Neural cell (in vitro differentiated cells): ENCODE data around the gene CACNA1C. TPM values are rescaled to one million over a fixed set of nuclear protein-coding genes. Genes with fewer than 3 reads are reported as not detected.

Experiments
- H2AFZ ChIP-seq: fragments of 200-600, 300-800 bp; sonication (generic), shearing (Covaris generic); 2 replicates; pipeline ENCODE4 v1.6.0; 2014; ENCODE audit warnings: low read depth, mild to moderate bottlenecking, antibody characterized with exemption, low read length, moderate library complexity
- H3F3A ChIP-seq: fragments of 200-600 bp; shearing (Covaris generic); 2 replicates; pipeline ENCODE4 v1.6.1; 2016; ENCODE audit warnings: mild to moderate bottlenecking, moderate library complexity, mixed read lengths, antibody characterized with exemption, low read length; ENCODE audit not compliant: insufficient read depth, poor library complexity, severe bottlenecking
- H3K27ac ChIP-seq: fragments of 200-600, 300-800 bp; sonication (generic), shearing (Covaris generic); 2 replicates; pipeline ENCODE4 v1.5.1; 2014; ENCODE audit warnings: mild to moderate bottlenecking, low read length, moderate library complexity
- H3K27me3 ChIP-seq: fragments of 300-800, 200-600 bp; sonication (generic), shearing (Covaris generic); 2 replicates; pipeline ENCODE4 v1.6.0; 2014; ENCODE audit warnings: mild to moderate bottlenecking, low read depth, low read length, moderate library complexity; ENCODE audit not compliant: insufficient read depth
- H3K36me3 ChIP-seq: fragments of 300-800, 200-600 bp; sonication (generic), shearing (Covaris generic); 2 replicates; pipeline ENCODE4 v1.5.1; 2014; ENCODE audit warnings: mild to moderate bottlenecking, antibody characterized with exemption, low read length, moderate library complexity; ENCODE audit not compliant: insufficient read depth
- H3K4me2 ChIP-seq: fragments of 300-800, 200-600 bp; sonication (generic), shearing (Covaris generic); 2 replicates; pipeline ENCODE4 v1.6.0; 2014; ENCODE audit warnings: mild to moderate bottlenecking, low read length
- H3K4me3 ChIP-seq: fragments of 300-800, 200-600 bp; sonication (generic), shearing (Covaris generic); 2 replicates; pipeline ENCODE4 v1.5.1; 2014; ENCODE audit warnings: mild to moderate bottlenecking, low read length, moderate library complexity
- H3K79me2 ChIP-seq: fragments of 200-600 bp; shearing (Covaris generic); replicated peaks from 2 replicates; pipeline ENCODE4 v1.6.0; 2014; ENCODE audit warnings: mild to moderate bottlenecking, low read length, moderate library complexity; ENCODE audit not compliant: insufficient read depth
- H3K9ac ChIP-seq: fragments of 300-800, 200-600 bp; sonication (generic), shearing (Covaris generic); 2 replicates; pipeline ENCODE4 v1.6.1; 2016; ENCODE audit warnings: mild to moderate bottlenecking, low read length, mixed read lengths
- H3K9me2 ChIP-seq: fragments of 200-600 bp; shearing (Covaris generic); 2 replicates; pipeline ENCODE4 v1.6.1; 2016; ENCODE audit warnings: mild to moderate bottlenecking, low read length, mixed read lengths; ENCODE audit not compliant: insufficient read depth
- H3K9me3 ChIP-seq: fragments of 200-600, 300-800 bp; sonication (generic), shearing (Covaris generic); 2 replicates; pipeline ENCODE4 v1.6.1; 2016; ENCODE audit warnings: mild to moderate bottlenecking, mixed run types, low read length, moderate library complexity, mixed read lengths
- H4K20me1 ChIP-seq: fragments of 200-600 bp; shearing (Covaris generic); 2 replicates; pipeline ENCODE4 v1.6.1; 2016; ENCODE audit warnings: mild to moderate bottlenecking, mixed run types; ENCODE audit not compliant: insufficient read depth
- EP300 ChIP-seq: fragments of 450-650 bp; conservative IDR thresholded peaks from 2 replicates; pipeline ENCODE4 v1.6.1; 2014; ENCODE audit warnings: antibody characterized with exemption, mild to moderate bottlenecking, moderate library complexity; ENCODE audit not compliant: poor library complexity, severe bottlenecking
- EZH2 ChIP-seq: fragments of 200-600, 300-800 bp; shearing (Covaris generic), sonication (generic); IDR thresholded peaks from 2 replicates; pipeline ENCODE4 v1.6.1; 2014; ENCODE audit warnings: antibody characterized with exemption, low read length, borderline replicate concordance, mild to moderate bottlenecking; ENCODE audit not compliant: insufficient read depth, poor library complexity, severe bottlenecking
- MXI1 ChIP-seq: fragments of 450-650 bp; conservative IDR thresholded peaks from 2 replicates; pipeline ENCODE4 v1.6.1; 2014; ENCODE audit warnings: antibody characterized with exemption, mild to moderate bottlenecking; ENCODE audit not compliant: poor library complexity, severe bottlenecking
- POLR2AphosphoS5 ChIP-seq: IDR thresholded peaks from 2 replicates; pipeline ENCODE4 v1.6.1; 2012
- RAD21 ChIP-seq: fragments of 450-650 bp; conservative IDR thresholded peaks from 2 replicates; pipeline ENCODE4 v1.6.1; 2014; ENCODE audit warnings: antibody characterized with exemption, mild to moderate bottlenecking, moderate library complexity
- SMC3 ChIP-seq: fragments of 450-650 bp; conservative IDR thresholded peaks from 2 replicates; pipeline ENCODE4 v1.6.1; 2014; ENCODE audit warnings: antibody characterized with exemption, mild to moderate bottlenecking, moderate library complexity; ENCODE audit not compliant: poor library complexity
- TAF1 ChIP-seq: IDR thresholded peaks from 2 replicates; pipeline ENCODE4 v1.6.1; 2012; ENCODE audit warnings: low read depth
- polyA plus RNA-seq: library from polyadenylated mRNA; depleted of rRNA; stranded (reverse); fragments of >200 nt; gene quantifications from 2 replicates; pipeline ENCODE4 v1.2.3, GENCODE V29; 2014
- TF ChIP-seq, protein P1 (sequence below): fragments of 450-650 bp; IDR thresholded peaks from 2 replicates; pipeline ENCODE4 v1.5.1; 2014; ENCODE audit warnings: antibody characterized with exemption, mild to moderate bottlenecking, moderate library complexity; ENCODE audit not compliant: poor library complexity, severe bottlenecking
- TF ChIP-seq, protein P2 (sequence below): IDR thresholded peaks from 2 replicates; pipeline ENCODE4 v1.6.1; 2012; ENCODE audit warnings: borderline replicate concordance

Gene CACNA1C
- polyA plus RNA-seq, 1 donor from 2014 or later = 9.7 TPM

DNA sequence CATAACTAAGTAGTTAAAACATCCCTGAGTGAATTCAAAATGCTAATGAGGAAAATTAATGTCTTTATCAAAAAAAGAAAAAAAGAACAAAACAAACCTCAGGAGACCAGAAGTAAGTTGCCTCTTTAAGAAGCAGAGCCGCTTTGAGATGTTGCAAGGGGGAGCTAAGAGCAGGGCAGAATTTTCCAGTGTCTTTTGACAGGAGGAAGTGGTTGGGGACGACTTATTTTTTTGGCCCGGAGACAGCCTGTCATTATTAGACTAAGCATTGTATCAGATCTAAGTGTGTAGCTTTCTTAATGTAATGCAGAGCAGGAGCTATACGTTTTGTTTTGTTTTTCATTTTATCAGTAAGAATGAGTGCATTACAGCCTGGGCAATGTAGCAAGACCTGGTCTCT is 206.6 kb downstream of the CACNA1C start:
- no peak overlapping the region for H3K4me2 ChIP-seq
- no peaks in the 10 kb centered on the region for H3K9me3 ChIP-seq
- no peak overlapping the region for H3K27ac ChIP-seq
- no peak overlapping the region for H3K9ac ChIP-seq
- TF ChIP-seq, protein P1, sequence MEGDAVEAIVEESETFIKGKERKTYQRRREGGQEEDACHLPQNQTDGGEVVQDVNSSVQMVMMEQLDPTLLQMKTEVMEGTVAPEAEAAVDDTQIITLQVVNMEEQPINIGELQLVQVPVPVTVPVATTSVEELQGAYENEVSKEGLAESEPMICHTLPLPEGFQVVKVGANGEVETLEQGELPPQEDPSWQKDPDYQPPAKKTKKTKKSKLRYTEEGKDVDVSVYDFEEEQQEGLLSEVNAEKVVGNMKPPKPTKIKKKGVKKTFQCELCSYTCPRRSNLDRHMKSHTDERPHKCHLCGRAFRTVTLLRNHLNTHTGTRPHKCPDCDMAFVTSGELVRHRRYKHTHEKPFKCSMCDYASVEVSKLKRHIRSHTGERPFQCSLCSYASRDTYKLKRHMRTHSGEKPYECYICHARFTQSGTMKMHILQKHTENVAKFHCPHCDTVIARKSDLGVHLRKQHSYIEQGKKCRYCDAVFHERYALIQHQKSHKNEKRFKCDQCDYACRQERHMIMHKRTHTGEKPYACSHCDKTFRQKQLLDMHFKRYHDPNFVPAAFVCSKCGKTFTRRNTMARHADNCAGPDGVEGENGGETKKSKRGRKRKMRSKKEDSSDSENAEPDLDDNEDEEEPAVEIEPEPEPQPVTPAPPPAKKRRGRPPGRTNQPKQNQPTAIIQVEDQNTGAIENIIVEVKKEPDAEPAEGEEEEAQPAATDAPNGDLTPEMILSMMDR = no peak
- TF ChIP-seq RAD21 (no peak), EZH2 (no peak), POLR2AphosphoS5 (no peak), EP300 (no peak), MXI1 (no peak), TAF1 (no peak), SMC3 (no peak)
- TF ChIP-seq, protein P2, sequence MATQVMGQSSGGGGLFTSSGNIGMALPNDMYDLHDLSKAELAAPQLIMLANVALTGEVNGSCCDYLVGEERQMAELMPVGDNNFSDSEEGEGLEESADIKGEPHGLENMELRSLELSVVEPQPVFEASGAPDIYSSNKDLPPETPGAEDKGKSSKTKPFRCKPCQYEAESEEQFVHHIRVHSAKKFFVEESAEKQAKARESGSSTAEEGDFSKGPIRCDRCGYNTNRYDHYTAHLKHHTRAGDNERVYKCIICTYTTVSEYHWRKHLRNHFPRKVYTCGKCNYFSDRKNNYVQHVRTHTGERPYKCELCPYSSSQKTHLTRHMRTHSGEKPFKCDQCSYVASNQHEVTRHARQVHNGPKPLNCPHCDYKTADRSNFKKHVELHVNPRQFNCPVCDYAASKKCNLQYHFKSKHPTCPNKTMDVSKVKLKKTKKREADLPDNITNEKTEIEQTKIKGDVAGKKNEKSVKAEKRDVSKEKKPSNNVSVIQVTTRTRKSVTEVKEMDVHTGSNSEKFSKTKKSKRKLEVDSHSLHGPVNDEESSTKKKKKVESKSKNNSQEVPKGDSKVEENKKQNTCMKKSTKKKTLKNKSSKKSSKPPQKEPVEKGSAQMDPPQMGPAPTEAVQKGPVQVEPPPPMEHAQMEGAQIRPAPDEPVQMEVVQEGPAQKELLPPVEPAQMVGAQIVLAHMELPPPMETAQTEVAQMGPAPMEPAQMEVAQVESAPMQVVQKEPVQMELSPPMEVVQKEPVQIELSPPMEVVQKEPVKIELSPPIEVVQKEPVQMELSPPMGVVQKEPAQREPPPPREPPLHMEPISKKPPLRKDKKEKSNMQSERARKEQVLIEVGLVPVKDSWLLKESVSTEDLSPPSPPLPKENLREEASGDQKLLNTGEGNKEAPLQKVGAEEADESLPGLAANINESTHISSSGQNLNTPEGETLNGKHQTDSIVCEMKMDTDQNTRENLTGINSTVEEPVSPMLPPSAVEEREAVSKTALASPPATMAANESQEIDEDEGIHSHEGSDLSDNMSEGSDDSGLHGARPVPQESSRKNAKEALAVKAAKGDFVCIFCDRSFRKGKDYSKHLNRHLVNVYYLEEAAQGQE = no peak
- H3K36me3 ChIP-seq = no peaks in the 10 kb centered on the region
- H3K79me2 ChIP-seq = no peaks in the 10 kb centered on the region
- no peak overlapping the region for H2AFZ ChIP-seq
- H3K9me2 ChIP-seq = no peaks in the 10 kb centered on the region
- H4K20me1 ChIP-seq = no peaks in the 10 kb centered on the region
- no peaks in the 10 kb centered on the region for H3F3A ChIP-seq
- no peaks in the 10 kb centered on the region for H3K27me3 ChIP-seq
- H3K4me3 ChIP-seq = no peak overlapping the region

DNA sequence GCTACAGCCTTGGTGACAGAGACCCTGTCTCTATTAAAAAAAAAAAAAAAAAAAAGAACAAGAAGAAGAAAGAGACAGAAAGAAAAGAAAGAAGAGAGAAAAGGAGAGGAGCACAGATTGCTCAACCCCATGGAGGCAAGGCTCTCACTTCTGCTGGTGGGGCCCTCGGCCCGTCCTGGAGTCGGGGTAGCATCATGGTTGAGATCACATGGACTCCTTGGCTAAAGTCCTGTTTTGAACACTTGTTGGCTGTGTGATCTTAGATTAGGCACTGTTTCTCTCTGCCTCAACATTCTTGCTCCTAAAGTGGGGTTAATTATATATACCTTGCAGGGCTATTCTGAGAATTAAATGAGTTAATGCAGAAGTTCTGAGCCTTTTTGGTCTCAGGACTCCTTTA is 207.7 kb downstream of the CACNA1C start:
- no peaks in the 10 kb centered on the region for H3K79me2 ChIP-seq
- TF ChIP-seq SMC3 (no peak), EP300 (no peak), TAF1 (no peak), EZH2 (no peak)
- TF ChIP-seq, protein P1 = no peak

More for the DNA sequence above, 207.7 kb downstream of the CACNA1C start:
- no peak overlapping the region for H2AFZ ChIP-seq
- no peak overlapping the region for H3K27ac ChIP-seq
- no peak overlapping the region for H3K4me2 ChIP-seq
- no peaks in the 10 kb centered on the region for H3K27me3 ChIP-seq
- no peaks in the 10 kb centered on the region for H3K9me3 ChIP-seq
- no peaks in the 10 kb centered on the region for H3K9me2 ChIP-seq
- no peak overlapping the region for H3K9ac ChIP-seq
- no peak overlapping the region for H3K4me3 ChIP-seq
- no peaks in the 10 kb centered on the region for H3F3A ChIP-seq
- H4K20me1 ChIP-seq = no peaks in the 10 kb centered on the region
- no peaks in the 10 kb centered on the region for H3K36me3 ChIP-seq
